ENCODE results near the gene GRXCR1. TPM values are rescaled to one million over a fixed set of nuclear protein-coding genes. Genes with fewer than 3 reads are reported as not detected.

GRXCR1 gene
- polyA plus RNA-seq, 1 of the 3 experiments (the other 2 are of a cell fraction): not detected

GRCh38 chr4:42954963-42955669 is 62.6 kb downstream of the GRXCR1 start:
- Histone ChIP-seq H3K27ac (ENCODE audit: low read depth in 2 of 2, low read length in 1 of 2) (no peak overlapping the region; a peak in 1 of 4 replicates), H3F3A (replicated peaks; ENCODE audit: insufficient read depth) (no peaks in the 10 kb centered on the region), H3K4me3 (ENCODE audit: low read depth in 2 of 2, low read length in 1 of 2) (no peak overlapping the region), H3K27me3 (ENCODE audit: insufficient read depth) (no peaks in the 10 kb centered on the region), H2AFZ (ENCODE audit: low read depth) (no peak overlapping the region), H3K9ac (no peak overlapping the region), H4K20me1 (ENCODE audit: insufficient read depth) (no peaks in the 10 kb centered on the region), H3K9me2 (no peaks in the 10 kb centered on the region), H3K4me1 (ENCODE audit: control insufficient read depth in 1 of 2, insufficient read depth in 2 of 2, low read depth in 1 of 2, low read length in 1 of 2) (peaks cover 0 to 12% of the 10 kb centered on the region in 2 experiments; a peak in 1 of 4 replicates), H3K79me2 (ENCODE audit: insufficient read depth) (no peaks in the 10 kb centered on the region), H3K9me3 (no peaks in the 10 kb centered on the region; the same call in 1 of the 2 replicates), H3K36me3 (replicated peaks in 1 of 2; ENCODE audit: control insufficient read depth in 1 of 2, insufficient read depth in 2 of 2, low read length in 1 of 2) (no peaks in the 10 kb centered on the region), H3K4me2 (no peak overlapping the region)
- TF ChIP-seq MAX (IDR thresholded peaks at IDR 0.05; ENCODE audit: low read depth) (no peak), FOSL2 (IDR thresholded peaks at IDR 0.05; ENCODE audit: borderline replicate concordance, low read depth) (no peak), USF1 (IDR thresholded peaks at IDR 0.05; ENCODE audit: borderline replicate concordance, low read depth) (no peak), SMC3 (IDR thresholded peaks at IDR 0.05; ENCODE audit: low read depth, low read length) (no peak), RCOR1 (IDR thresholded peaks at IDR 0.05; ENCODE audit: low read length) (no peak), PBX3 (IDR thresholded peaks at IDR 0.05) (no peak), FOXM1 (IDR thresholded peaks at IDR 0.05; ENCODE audit: low read depth) (no peak), CHD2 (IDR thresholded peaks at IDR 0.05; ENCODE audit: low read length, partially characterized antibody) (no peak), IRF3 (IDR thresholded peaks at IDR 0.05; ENCODE audit: low read depth, low read length) (no peak), ZBTB33 (IDR thresholded peaks at IDR 0.05; ENCODE audit: borderline replicate concordance, low read depth) (no peak), RAD21 (IDR thresholded peaks at IDR 0.05; ENCODE audit: low read length) (no peak), MEF2A (IDR thresholded peaks at IDR 0.05; ENCODE audit: borderline replicate concordance, low read depth) (no peak), JUND (IDR thresholded peaks at IDR 0.05) (no peak), TAF1 (IDR thresholded peaks at IDR 0.05; ENCODE audit: borderline replicate concordance, low read depth, low read length) (no peak), NFIC (IDR thresholded peaks at IDR 0.05; ENCODE audit: borderline replicate concordance) (no peak), TEAD4 (IDR thresholded peaks at IDR 0.05; ENCODE audit: borderline replicate concordance, insufficient read depth) (no peak), FOXJ3 (CRISPR knock-in tag; IDR thresholded peaks at IDR 0.05) (no peak), NRF1 (IDR thresholded peaks at IDR 0.05; ENCODE audit: low read depth, low read length) (no peak)
- CTCF ChIA-PET: interaction anchor here (0.6 to 1.8 kb wide), 2 partner anchors 10 to 50 kb away, joined by 3 to 10 read pairs; no protein-coding TSS in a partner anchor
- WGBS (ENCODE audit: low lambda C conversion rate): 25% methylated on average over 10 of the region's 10 CpGs
- no peak for DNase-seq
- POLR2A ChIA-PET: no interaction called here

Measured in SK-N-SH (cell line).